ACHN (cell line): Measurements from ENCODE around the gene PVALB.
A peak's percentile ranks its signal among the peaks of the same experiment; 100 is the strongest.

Experiments used
- DNase-seq: peaks from one replicate; pipeline ENCODE4 v3.0.0-alpha.2; 2015
- in situ Hi-C: cut with HindIII; loops from 2 replicates; pipeline ENCODE4 v1.10.0; 2017; ENCODE audit warnings: low sequenced_read_pairs, low pct_ligation_motif_present, low pct_unique_long_range_greater_than_20kb

The PVALB gene

GRCh38 chr22:36816636-36817524 lies at the start of gene PVALB:
PVALB (minus strand) TSS chr22:36817035; CDS start chr22:36817005, 30 bp downstream.
- in situ Hi-C loops: no loop called here
- no peak for DNase-seq

GRCh38 chr22:36865346-36865745 lies 48.5 kb upstream of the PVALB start:
- no peak for DNase-seq
- in situ Hi-C loops: no loop called here

- no peak for DNase-seq
- in situ Hi-C loops: no loop called here
Observed at GRCh38 chr22:36864454-36865215, 47.8 kb upstream of the PVALB start.

GRCh38 chr22:36863979-36864378 lies 47.1 kb upstream of the PVALB start:
- in situ Hi-C loops: no loop called here
- no peak for DNase-seq

- DNase-seq: no peak
- in situ Hi-C loops: no loop called here
Observed at GRCh38 chr22:36863281-36863680, 46.4 kb upstream of the PVALB start.

GRCh38 chr22:36862251-36863242 lies 45.7 kb upstream of the PVALB start:
- no peak for DNase-seq
- in situ Hi-C loops: no loop called here

GRCh38 chr22:36860821-36861659 lies 44.2 kb upstream of the PVALB start, which contains the start of gene NCF4:
NCF4 (plus strand) TSS chr22:36861006; CDS start chr22:36861172, 166 bp downstream.
- in situ Hi-C loops: no loop called here

GRCh38 chr22:36860438-36860820 lies 43.6 kb upstream of the PVALB start:
- in situ Hi-C loops: no loop called here
- DNase-seq: no peak

More at GRCh38 chr22:36860821-36861659, 44.2 kb upstream of the PVALB start, which contains the start of gene NCF4:
- no peak for DNase-seq

GRCh38 chr22:36860017-36860416 lies 43.2 kb upstream of the PVALB start:
- DNase-seq: no peak

GRCh38 chr22:36858966-36859365 lies 42.1 kb upstream of the PVALB start:
- no peak for DNase-seq
- in situ Hi-C loops: no loop called here

More at GRCh38 chr22:36860017-36860416, 43.2 kb upstream of the PVALB start:
- in situ Hi-C loops: no loop called here

GRCh38 chr22:36858156-36858555 lies 41.3 kb upstream of the PVALB start:
- in situ Hi-C loops: no loop called here

GRCh38 chr22:36856792-36857135 lies 39.9 kb upstream of the PVALB start:
- in situ Hi-C loops: no loop called here
- no peak for DNase-seq

More at GRCh38 chr22:36858156-36858555, 41.3 kb upstream of the PVALB start:
- no peak for DNase-seq

- in situ Hi-C loops: no loop called here
- peak; percentile 74 for DNase-seq
Observed at GRCh38 chr22:36856121-36856791, 39.4 kb upstream of the PVALB start.

GRCh38 chr22:36855478-36855877 lies 38.6 kb upstream of the PVALB start:
- in situ Hi-C loops: no loop called here

GRCh38 chr22:36853407-36854099 lies 36.7 kb upstream of the PVALB start:
- in situ Hi-C loops: no loop called here

More at GRCh38 chr22:36855478-36855877, 38.6 kb upstream of the PVALB start:
- no peak for DNase-seq

More at GRCh38 chr22:36853407-36854099, 36.7 kb upstream of the PVALB start:
- peak; percentile 52 for DNase-seq
